ENCODE results near the gene AK3. TPM values are rescaled to one million over a fixed set of nuclear protein-coding genes. Genes with fewer than 3 reads are reported as not detected.

Gene AK3
- total and polyA plus RNA-seq, 2 donors (not counting 3 experiments of a cell fraction or from before 2014, with no cell fraction given), result 20.6 to 42.3 TPM

DNA sequence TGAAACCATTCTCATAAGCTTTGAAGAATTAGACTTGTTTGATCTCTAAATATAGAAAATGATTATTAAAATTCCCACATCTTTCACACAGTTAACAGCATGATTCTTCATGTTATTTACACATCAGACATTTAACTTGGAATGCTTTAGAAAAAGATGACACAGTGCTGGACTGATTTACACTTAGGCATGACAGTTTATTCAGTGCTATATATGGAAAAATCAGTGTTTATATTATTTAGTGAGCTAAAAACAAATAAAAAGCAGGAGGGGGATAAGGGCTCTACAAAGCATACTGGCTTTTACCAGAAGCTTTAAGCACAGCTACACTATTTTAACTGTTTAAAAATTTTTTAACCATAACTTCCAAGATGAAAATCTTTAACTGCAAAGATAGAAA, 31.6 kb downstream of the AK3 start:
- H3K9me3 ChIP-seq (replicated peaks; ENCODE audit: control insufficient read depth, insufficient read depth, low read length), result no peaks in the 10 kb centered on the region
- TF ChIP-seq, protein P1, sequence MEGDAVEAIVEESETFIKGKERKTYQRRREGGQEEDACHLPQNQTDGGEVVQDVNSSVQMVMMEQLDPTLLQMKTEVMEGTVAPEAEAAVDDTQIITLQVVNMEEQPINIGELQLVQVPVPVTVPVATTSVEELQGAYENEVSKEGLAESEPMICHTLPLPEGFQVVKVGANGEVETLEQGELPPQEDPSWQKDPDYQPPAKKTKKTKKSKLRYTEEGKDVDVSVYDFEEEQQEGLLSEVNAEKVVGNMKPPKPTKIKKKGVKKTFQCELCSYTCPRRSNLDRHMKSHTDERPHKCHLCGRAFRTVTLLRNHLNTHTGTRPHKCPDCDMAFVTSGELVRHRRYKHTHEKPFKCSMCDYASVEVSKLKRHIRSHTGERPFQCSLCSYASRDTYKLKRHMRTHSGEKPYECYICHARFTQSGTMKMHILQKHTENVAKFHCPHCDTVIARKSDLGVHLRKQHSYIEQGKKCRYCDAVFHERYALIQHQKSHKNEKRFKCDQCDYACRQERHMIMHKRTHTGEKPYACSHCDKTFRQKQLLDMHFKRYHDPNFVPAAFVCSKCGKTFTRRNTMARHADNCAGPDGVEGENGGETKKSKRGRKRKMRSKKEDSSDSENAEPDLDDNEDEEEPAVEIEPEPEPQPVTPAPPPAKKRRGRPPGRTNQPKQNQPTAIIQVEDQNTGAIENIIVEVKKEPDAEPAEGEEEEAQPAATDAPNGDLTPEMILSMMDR (IDR thresholded peaks at IDR 0.05; ENCODE audit: extremely low read depth in 1 of 2, insufficient read depth in 1 of 2, low read depth in 1 of 2, low read length in 2 of 2), result no peak
- TF ChIP-seq FOS (IDR thresholded peaks at IDR 0.05; ENCODE audit: borderline replicate concordance, insufficient read depth, low read length) (no peak), GATA2 (IDR thresholded peaks at IDR 0.05; ENCODE audit: insufficient read depth, insufficient read length, low read depth, low read length) (no peak), MYC (IDR thresholded peaks at IDR 0.05; ENCODE audit: low read depth, low read length) (no peak), EZH2 (IDR thresholded peaks at IDR 0.05; ENCODE audit: borderline replicate concordance, low read depth, low read length, severe bottlenecking) (no peak), POLR2A (IDR thresholded peaks at IDR 0.05; ENCODE audit: low read depth, low read length) (no peak), POLR2AphosphoS5 (IDR thresholded peaks at IDR 0.05; ENCODE audit: insufficient read depth, low read depth, low read length) (no peak), JUN (IDR thresholded peaks at IDR 0.05; ENCODE audit: borderline replicate concordance, insufficient read depth, insufficient read length, low read depth) (no peak)
- TF ChIP-seq, protein P2, sequence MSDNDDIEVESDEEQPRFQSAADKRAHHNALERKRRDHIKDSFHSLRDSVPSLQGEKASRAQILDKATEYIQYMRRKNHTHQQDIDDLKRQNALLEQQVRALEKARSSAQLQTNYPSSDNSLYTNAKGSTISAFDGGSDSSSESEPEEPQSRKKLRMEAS (IDR thresholded peaks at IDR 0.05; ENCODE audit: insufficient read depth, insufficient read length), result no peak
- no peaks in the 10 kb centered on the region for H3K4me1 ChIP-seq (ENCODE audit: control insufficient read depth, extremely low read depth, insufficient read depth, low read length)
- H3K79me2 ChIP-seq (ENCODE audit: control insufficient read depth, insufficient read depth, low read length), result no peaks in the 10 kb centered on the region
- H3K4me3 ChIP-seq (replicated peaks in 1 of 3; ENCODE audit: insufficient read depth in 1 of 3, low read depth in 1 of 3, low read length in 3 of 3), result no peak overlapping the region
- no TSS peak for BruUV-seq (replicated peaks)
- H3K27me3 ChIP-seq (ENCODE audit: control insufficient read depth in 2 of 2, insufficient read depth in 2 of 2, low read length in 2 of 2), result no peaks in the 10 kb centered on the region
- DNase-seq (ENCODE audit: low read depth, low spot score) (no peak), FAIRE-seq (no peak)
- no peak overlapping the region for H3K9ac ChIP-seq (replicated peaks; ENCODE audit: extremely low read depth, insufficient read depth, low read length)
- intact Hi-C loops (cut with micrococcal nuclease), result no loop called here
- H4K20me1 ChIP-seq (replicated peaks; ENCODE audit: control insufficient read depth, extremely low read depth, insufficient read depth, low read length), result no peaks in the 10 kb centered on the region
- H3K27ac ChIP-seq (ENCODE audit: insufficient read depth, low read depth, low read length), result no peak overlapping the region
- dilution Hi-C loops (cut with MboI; ENCODE audit: extremely low pct_ligation_motif_present, low sequenced_read_pairs), result no loop called here
- no peak overlapping the region for H2AFZ ChIP-seq (ENCODE audit: low read depth, low read length)
- no peak overlapping the region for H3K4me2 ChIP-seq (ENCODE audit: insufficient read depth, low read length)
- no peaks in the 10 kb centered on the region for H3K9me1 ChIP-seq (replicated peaks; ENCODE audit: control insufficient read depth, extremely low read depth, insufficient read depth, low read length)
- POLR2A ChIA-PET, result no interaction called here
- peaks cover 2 to 5% of the 10 kb centered on the region in 2 experiments for H3K36me3 ChIP-seq (ENCODE audit: control insufficient read depth in 2 of 2, extremely low read depth in 1 of 2, insufficient read depth in 2 of 2, low read length in 2 of 2)
- CTCF ChIA-PET, result interaction anchor here (0.7 kb wide), 1 partner anchor 13 kb away, joined by 4 read pairs; no protein-coding TSS in a partner anchor
